HuH-7.5 (cell line): Measurements from ENCODE around the gene HPF1.
"Not testable (repeated sequence)": the region's sequence is repeated elsewhere in the genome, so short reads cannot be mapped to it uniquely, and the experiment has no call there.

Experiments used
- DNase-seq: peaks from one replicate; pipeline ENCODE4 v3.0.0; 2011; ENCODE audit warnings: low spot score

Gene HPF1

GRCh38 chr4:169738604-169739003 lies 19.1 kb downstream of the HPF1 start:
- DNase-seq, result not testable (repeated sequence)

- no peak for DNase-seq
Measured at GRCh38 chr4:169730564-169730963, 27.2 kb downstream of the HPF1 start.

- no peak for DNase-seq
Measured at GRCh38 chr4:169727616-169728015, 30.1 kb downstream of the HPF1 start.

- DNase-seq, result no peak
Measured at GRCh38 chr4:169724260-169724659, 33.5 kb downstream of the HPF1 start.

GRCh38 chr4:169723207-169723965 lies 34.4 kb downstream of the HPF1 start:
- no peak for DNase-seq

GRCh38 chr4:169720529-169720928 lies 37.2 kb downstream of the HPF1 start:
- DNase-seq, result no peak

- DNase-seq, result no peak
Measured at GRCh38 chr4:169716677-169717076, 41.1 kb downstream of the HPF1 start.

GRCh38 chr4:169715826-169716225 lies 41.9 kb downstream of the HPF1 start:
- no peak for DNase-seq

GRCh38 chr4:169707958-169708643 lies 49.6 kb downstream of the HPF1 start:
- no peak for DNase-seq

GRCh38 chr4:169698331-169698730 lies 59.4 kb downstream of the HPF1 start:
- no peak for DNase-seq

- no peak for DNase-seq
Measured at GRCh38 chr4:169690787-169691186, 67.0 kb downstream of the HPF1 start.

- DNase-seq, result no peak
Measured at GRCh38 chr4:169689681-169690080, 68.1 kb downstream of the HPF1 start.

GRCh38 chr4:169682372-169683047 lies 75.2 kb downstream of the HPF1 start:
- DNase-seq, result no peak
